Measurements from ENCODE around the gene CD2AP. TPM values are rescaled to one million over a fixed set of nuclear protein-coding genes. Genes with fewer than 3 reads are reported as not detected.
"Not testable (repeated sequence)": the region's sequence is repeated elsewhere in the genome, so short reads cannot be mapped to it uniquely, and the experiment has no call there.

CD2AP gene
- total RNA-seq, 1 donor from 2014 or later, result 25.8 TPM

- ATAC-seq, result no peak
Measured at GRCh38 chr6:47646689-47647088, 169.1 kb downstream of the CD2AP start.

- no peak for ATAC-seq
Measured at GRCh38 chr6:47647188-47647587, 169.6 kb downstream of the CD2AP start.

GRCh38 chr6:47647626-47648025 lies 170.0 kb downstream of the CD2AP start:
- not testable (repeated sequence) for ATAC-seq

- peak; percentile 55 for ATAC-seq
Measured at GRCh38 chr6:47648031-47648430, 170.4 kb downstream of the CD2AP start.

GRCh38 chr6:47650553-47651432 lies 173.2 kb downstream of the CD2AP start:
- no peak for ATAC-seq

- ATAC-seq, result no peak
Measured at GRCh38 chr6:47651505-47651944, 173.9 kb downstream of the CD2AP start.

- ATAC-seq, result peak; percentile 44
Measured at GRCh38 chr6:47653706-47654105, 176.1 kb downstream of the CD2AP start.

GRCh38 chr6:47654255-47654654 lies 176.7 kb downstream of the CD2AP start:
- ATAC-seq, result peak; percentile 3

- peak; percentile 98 for ATAC-seq
Measured at GRCh38 chr6:47655719-47656595, 178.4 kb downstream of the CD2AP start.

- no peak for ATAC-seq
Measured at GRCh38 chr6:47661960-47662359, 184.4 kb downstream of the CD2AP start.

- peak; percentile 50 for ATAC-seq
Measured at GRCh38 chr6:47663462-47664216, 186.1 kb downstream of the CD2AP start.

- peak; percentile 97 for ATAC-seq
Measured at GRCh38 chr6:47665112-47665511, 187.5 kb downstream of the CD2AP start.

GRCh38 chr6:47669684-47670513 lies 192.3 kb downstream of the CD2AP start:
- peak; percentile 58 for ATAC-seq

- ATAC-seq, result no peak
Measured at GRCh38 chr6:47670851-47671250, 193.3 kb downstream of the CD2AP start.

GRCh38 chr6:47671777-47672176 lies 194.2 kb downstream of the CD2AP start:
- ATAC-seq, result no peak

- ATAC-seq, result no peak
Measured at GRCh38 chr6:47672816-47673215, 195.2 kb downstream of the CD2AP start.

GRCh38 chr6:47674673-47675072 lies 197.1 kb downstream of the CD2AP start:
- ATAC-seq, result peak; percentile 70
